Parathyroid adenoma (tissue), 2 donors: ENCODE data around the gene DAB2IP.
"Not testable (repeated sequence)": the region's sequence is repeated elsewhere in the genome, so short reads cannot be mapped to it uniquely, and the experiment has no call there.

Source experiments
- H2AFZ ChIP-seq: fragments of 300-600 bp; sonication (generic); one replicate; pipeline ENCODE4 v1.7.0; 2017; ENCODE audit warnings: antibody characterized with exemption, mild to moderate bottlenecking
- H3K27ac ChIP-seq: fragments of 300-600 bp; sonication (generic); one replicate; pipeline ENCODE4 v1.7.0; 2017
- H3K27me3 ChIP-seq: fragments of 300-600 bp; sonication (generic); one replicate; pipeline ENCODE4 v1.7.0; 2017; ENCODE audit warnings: low read length; ENCODE audit not compliant: control insufficient read depth, insufficient read depth
- H3K36me3 ChIP-seq: fragments of 300-600 bp; sonication (generic); one replicate; pipeline ENCODE4 v1.7.0; 2017; ENCODE audit warnings: low read length; ENCODE audit not compliant: control insufficient read depth, insufficient read depth
- H3K4me1 ChIP-seq: fragments of 300-600 bp; sonication (generic); one replicate; pipeline ENCODE4 v1.7.0; 2017; ENCODE audit warnings: control low read depth
- H3K4me2 ChIP-seq: fragments of 300-600 bp; sonication (generic); one replicate; pipeline ENCODE4 v1.7.0; 2017; ENCODE audit warnings: low read length
- H3K4me3 ChIP-seq: fragments of 300-600 bp; sonication (generic); one replicate; pipeline ENCODE4 v1.7.0; 2017; ENCODE audit warnings: low read depth, low read length
- H3K79me2 ChIP-seq: fragments of 300-600 bp; sonication (generic); one replicate; pipeline ENCODE4 v1.7.0; 2017; ENCODE audit warnings: control low read depth
- H3K9ac ChIP-seq: fragments of 300-600 bp; sonication (generic); one replicate; pipeline ENCODE4 v1.7.0; 2017; ENCODE audit warnings: mild to moderate bottlenecking
- H3K9me3 ChIP-seq: fragments of 300-600 bp; sonication (generic); one replicate; pipeline ENCODE4 v1.7.0; 2017; ENCODE audit warnings: low read length; ENCODE audit not compliant: control insufficient read depth
- CTCF ChIP-seq: fragments of 300-600 bp; sonication (generic); IDR thresholded peaks from one replicate; pipeline ENCODE4 v1.7.0; 2017; ENCODE audit warnings: antibody characterized with exemption, mild to moderate bottlenecking
- donor health status: primary hyperparathyroidism.

The DAB2IP gene

GRCh38 chr9:121737481-121737931 is 86.1 kb downstream of the DAB2IP start:
- Histone ChIP-seq H3K4me3 (no peak overlapping the region), H3K27me3 (no peaks in the 10 kb centered on the region), H3K9ac (no peak overlapping the region), H2AFZ (no peak overlapping the region), H3K9me3 (no peaks in the 10 kb centered on the region), H3K4me1 (no peaks in the 10 kb centered on the region), H3K36me3 (no peaks in the 10 kb centered on the region), H3K79me2 (peaks cover 6% of the 10 kb centered on the region), H3K27ac (no peak overlapping the region), H3K4me2 (no peak overlapping the region)
- TF ChIP-seq CTCF: no peak

- H3K27me3 ChIP-seq: no peaks in the 10 kb centered on the region
- H3K9me3 ChIP-seq: no peaks in the 10 kb centered on the region
- TF ChIP-seq CTCF: no peak
- H3K79me2 ChIP-seq: no peaks in the 10 kb centered on the region
- H3K36me3 ChIP-seq: no peaks in the 10 kb centered on the region
- no peak overlapping the region for H3K4me3 ChIP-seq
- H3K9ac ChIP-seq: no peak overlapping the region
- H3K4me1 ChIP-seq: peaks cover 3% of the 10 kb centered on the region
- no peak overlapping the region for H3K27ac ChIP-seq
- H3K4me2 ChIP-seq: no peak overlapping the region
- H2AFZ ChIP-seq: no peak overlapping the region
Measured at GRCh38 chr9:121738411-121738810, 87.0 kb downstream of the DAB2IP start.

- Histone ChIP-seq H3K27ac (no peak overlapping the region), H3K27me3 (no peaks in the 10 kb centered on the region), H3K4me1 (peaks cover 3% of the 10 kb centered on the region), H3K4me2 (no peak overlapping the region), H3K9ac (no peak overlapping the region), H3K9me3 (no peaks in the 10 kb centered on the region), H3K4me3 (no peak overlapping the region), H2AFZ (no peak overlapping the region), H3K36me3 (no peaks in the 10 kb centered on the region), H3K79me2 (no peaks in the 10 kb centered on the region)
- TF ChIP-seq CTCF: no peak
Measured at GRCh38 chr9:121738968-121739367, 87.5 kb downstream of the DAB2IP start.

- Histone ChIP-seq H3K9me3 (no peaks in the 10 kb centered on the region), H3K27me3 (no peaks in the 10 kb centered on the region), H3K27ac (no peak overlapping the region), H2AFZ (no peak overlapping the region), H3K36me3 (no peaks in the 10 kb centered on the region), H3K9ac (no peak overlapping the region), H3K4me1 (peaks cover 5% of the 10 kb centered on the region), H3K79me2 (no peaks in the 10 kb centered on the region), H3K4me3 (no peak overlapping the region), H3K4me2 (no peak overlapping the region)
- TF ChIP-seq CTCF: no peak
Measured at GRCh38 chr9:121739971-121740370, 88.5 kb downstream of the DAB2IP start.

GRCh38 chr9:121741228-121741918 is 89.9 kb downstream of the DAB2IP start:
- Histone ChIP-seq H3K4me1 (peaks cover 5% of the 10 kb centered on the region), H3K36me3 (no peaks in the 10 kb centered on the region), H3K4me2 (no peak overlapping the region), H3K9ac (no peak overlapping the region), H3K79me2 (no peaks in the 10 kb centered on the region), H3K9me3 (no peaks in the 10 kb centered on the region), H3K4me3 (no peak overlapping the region), H2AFZ (no peak overlapping the region), H3K27ac (no peak overlapping the region), H3K27me3 (no peaks in the 10 kb centered on the region)
- no peak for TF ChIP-seq CTCF

- not testable (repeated sequence) for H2AFZ ChIP-seq, H3K9me3 ChIP-seq, H3K4me1 ChIP-seq, H3K9ac ChIP-seq, H3K36me3 ChIP-seq, H3K27me3 ChIP-seq, H3K4me3 ChIP-seq, H3K27ac ChIP-seq, H3K79me2 ChIP-seq, H3K4me2 ChIP-seq
Measured at GRCh38 chr9:121741919-121742283, 90.5 kb downstream of the DAB2IP start.
